NCI-H187 (cell line): Measurements from ENCODE around the gene ADAMTSL2.

Source experiments
- DNase-seq, 2 experiments: peaks; one replicate each; lab custom pipeline; 2025; lab: John Stamatoyannopoulos, UW

Gene ADAMTSL2

DNA sequence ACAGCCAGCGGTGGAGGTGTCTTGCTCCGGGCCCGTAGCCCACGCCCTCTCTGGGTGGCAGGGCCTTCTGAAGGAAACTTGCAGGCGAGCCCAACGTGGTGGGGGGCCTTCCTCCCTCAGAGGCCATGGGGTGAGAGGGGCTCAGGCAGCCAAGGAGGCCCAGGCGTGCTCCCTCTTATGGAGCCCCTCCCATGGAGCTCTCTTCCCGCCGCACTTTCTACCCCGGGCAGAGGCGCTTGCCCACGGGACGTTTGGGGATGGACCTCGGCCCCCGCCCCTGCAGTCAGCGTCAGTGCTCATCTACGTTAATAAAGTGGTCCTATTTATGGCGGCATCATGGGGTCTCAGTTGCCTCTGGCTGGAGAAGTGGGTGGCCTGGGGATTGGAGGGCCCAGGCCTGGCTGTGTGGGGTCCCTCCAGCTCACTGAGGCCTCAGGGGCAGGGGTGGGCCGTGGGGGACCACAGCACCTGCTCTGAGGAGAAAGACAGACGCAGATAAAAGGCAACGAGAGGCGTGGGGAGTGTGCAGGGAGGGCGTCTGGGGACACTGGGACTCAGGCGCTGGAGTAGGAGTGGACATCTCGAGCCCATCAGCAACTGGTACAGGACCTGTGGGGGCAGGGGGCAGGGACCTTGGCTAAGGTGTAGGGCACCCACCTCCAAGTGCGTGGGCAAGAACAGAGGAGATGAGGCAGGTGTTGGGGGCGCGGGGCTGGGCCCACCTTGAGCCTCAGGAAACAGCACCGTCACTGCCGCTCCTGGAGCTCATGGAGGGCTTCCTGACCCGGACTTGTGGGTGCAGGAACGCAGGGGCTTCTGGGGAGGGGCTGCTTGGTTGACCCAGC lies 40.9 kb downstream of the ADAMTSL2 start:
- DNase-seq, result no peak

DNA sequence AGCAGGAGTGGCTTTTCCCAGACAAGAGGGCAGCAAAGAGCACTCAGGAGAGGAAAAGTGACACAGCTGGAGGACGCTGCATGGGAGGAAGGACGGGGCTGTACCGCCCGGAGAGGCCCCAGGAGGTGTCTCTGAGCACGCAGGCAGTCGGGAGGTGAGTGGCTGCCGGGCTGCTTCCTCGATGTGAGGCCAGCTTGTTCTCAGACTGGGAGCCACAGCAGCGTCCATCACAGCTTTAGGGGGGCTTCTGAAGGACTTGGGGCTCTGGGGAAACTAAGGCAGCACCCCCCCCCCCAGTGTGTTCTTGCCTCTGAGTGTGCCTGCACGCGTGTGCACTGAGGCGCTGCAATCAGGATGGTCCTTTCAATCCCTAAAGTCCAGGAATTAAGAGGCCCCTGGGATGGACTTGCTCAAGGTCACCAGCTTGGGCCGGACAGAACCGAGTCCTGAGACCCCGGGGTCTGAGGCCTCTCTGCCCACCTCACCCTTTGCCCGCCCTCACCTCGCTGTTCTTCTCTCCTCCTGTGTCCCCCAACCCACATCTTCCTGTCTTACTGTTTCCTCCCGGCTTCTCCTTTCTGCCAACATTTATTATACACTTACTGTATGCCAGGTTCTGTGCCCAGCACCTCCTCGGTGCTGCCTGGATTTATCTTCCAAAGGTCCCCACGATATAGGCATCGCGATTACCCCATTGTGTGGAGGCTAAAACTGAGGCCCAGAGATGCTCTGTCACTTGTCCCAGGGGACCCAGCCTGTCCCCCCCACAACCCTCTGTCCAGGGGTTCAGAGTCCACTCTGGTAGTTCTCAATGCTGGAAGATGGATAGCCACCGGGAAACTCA lies 41.7 kb downstream of the ADAMTSL2 start:
- no peak for DNase-seq

DNA sequence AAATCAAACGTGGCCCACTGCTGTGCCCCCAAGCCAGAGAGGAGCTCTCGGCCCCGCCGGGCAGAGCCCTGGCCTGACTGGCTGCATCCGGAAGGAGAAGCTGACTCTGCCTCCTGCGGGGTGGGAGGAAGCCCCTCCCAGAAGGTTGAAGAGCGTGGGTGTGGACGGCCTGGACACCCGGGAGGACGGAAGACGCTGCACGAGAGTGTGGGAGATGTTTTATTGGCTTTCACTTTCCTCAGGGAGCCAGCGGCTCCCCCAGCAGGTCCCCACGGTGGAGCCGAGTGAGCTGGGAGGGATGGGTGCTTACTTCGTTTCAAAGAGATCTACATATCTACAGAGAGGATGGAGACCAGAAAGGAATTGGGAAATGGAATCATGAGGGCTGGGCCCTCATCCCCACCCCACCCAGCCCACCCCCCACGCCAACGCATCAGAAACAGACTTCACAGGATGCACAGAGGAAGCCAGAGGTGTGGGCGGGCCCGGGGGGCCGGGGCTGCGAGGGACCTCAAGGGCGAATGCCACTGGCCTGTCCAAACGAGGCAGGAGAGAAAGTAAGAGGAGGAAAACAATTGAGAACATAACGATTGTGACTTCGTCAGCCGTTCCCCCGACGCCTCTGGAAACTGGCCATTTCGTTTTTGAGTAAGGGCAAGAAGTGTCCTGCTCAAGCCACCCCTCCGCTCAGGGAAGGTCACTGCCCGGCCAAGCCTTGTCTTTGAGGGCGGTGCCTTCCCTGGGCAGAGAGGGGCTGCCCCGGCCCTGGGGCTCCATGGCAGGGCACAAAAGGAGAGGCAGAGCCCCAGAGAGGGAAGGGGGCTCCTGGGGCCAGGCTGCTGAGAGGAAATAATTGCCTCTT lies 42.6 kb downstream of the ADAMTSL2 start:
- DNase-seq, result no peak

DNA sequence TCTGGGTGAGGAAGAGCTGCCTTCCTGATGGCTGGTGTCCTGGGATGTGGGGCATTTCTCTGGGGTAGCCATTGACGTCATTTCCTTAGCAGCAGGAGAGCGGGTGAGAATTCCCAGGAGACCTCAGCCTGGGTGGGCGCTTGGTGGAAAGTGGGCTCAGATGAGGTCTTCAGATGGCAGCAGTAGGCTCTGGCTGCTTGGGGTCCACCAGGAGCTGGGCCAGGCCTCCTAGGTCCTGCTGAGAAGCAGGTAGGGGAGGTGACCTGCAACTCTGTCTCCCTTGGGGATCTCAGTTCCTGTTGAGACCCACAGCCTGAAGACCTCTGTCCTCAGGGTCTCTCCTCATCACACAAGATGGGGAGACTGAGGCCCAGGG lies 43.2 kb downstream of the ADAMTSL2 start:
- no peak for DNase-seq

DNA sequence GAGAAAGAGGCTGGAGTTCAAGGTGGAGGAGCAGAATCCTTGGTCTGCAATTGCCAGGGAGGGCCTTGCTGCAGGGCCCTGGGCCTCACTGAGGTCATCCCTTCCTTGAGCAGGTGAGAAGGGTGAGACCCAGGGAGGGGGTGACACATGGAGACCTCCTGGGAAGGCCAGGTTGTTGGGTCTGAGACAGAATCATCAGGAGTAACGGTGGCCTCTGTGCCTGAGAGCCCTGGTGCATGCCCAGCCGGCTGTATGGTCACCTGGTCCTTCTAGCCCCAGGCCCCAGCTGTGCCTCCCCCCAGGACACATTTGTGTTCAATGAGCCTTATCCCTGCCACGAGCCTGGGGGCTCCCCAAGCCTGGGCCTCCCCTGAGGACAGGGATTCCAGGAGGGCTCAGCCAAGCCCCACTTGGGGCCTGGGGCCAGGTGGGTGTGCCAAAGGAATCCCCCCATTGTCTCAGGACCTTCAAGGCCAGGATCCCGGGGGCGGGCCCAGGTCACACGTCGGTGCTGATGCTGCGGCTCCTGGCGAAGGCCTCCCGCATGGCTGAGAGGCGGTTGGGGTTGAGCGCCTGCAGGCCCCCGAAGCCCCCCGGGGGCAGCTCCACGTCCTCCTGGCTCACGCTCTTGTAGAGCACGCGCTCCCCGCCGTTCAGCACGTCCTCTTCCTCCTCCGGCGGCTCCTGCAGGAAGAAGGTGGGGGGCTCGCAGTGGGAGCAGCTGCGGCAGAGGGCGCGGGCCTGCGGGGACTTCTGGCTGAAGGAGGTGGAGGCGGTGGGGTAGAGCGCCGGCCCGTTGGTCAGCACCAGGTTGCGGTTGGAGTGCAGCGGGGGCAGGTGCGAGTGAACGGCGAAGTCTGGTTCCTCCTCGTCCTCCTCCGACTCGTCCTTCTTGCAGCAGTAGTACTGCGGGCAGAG lies 44.3 kb downstream of the ADAMTSL2 start:
- DNase-seq, result no peak

DNA sequence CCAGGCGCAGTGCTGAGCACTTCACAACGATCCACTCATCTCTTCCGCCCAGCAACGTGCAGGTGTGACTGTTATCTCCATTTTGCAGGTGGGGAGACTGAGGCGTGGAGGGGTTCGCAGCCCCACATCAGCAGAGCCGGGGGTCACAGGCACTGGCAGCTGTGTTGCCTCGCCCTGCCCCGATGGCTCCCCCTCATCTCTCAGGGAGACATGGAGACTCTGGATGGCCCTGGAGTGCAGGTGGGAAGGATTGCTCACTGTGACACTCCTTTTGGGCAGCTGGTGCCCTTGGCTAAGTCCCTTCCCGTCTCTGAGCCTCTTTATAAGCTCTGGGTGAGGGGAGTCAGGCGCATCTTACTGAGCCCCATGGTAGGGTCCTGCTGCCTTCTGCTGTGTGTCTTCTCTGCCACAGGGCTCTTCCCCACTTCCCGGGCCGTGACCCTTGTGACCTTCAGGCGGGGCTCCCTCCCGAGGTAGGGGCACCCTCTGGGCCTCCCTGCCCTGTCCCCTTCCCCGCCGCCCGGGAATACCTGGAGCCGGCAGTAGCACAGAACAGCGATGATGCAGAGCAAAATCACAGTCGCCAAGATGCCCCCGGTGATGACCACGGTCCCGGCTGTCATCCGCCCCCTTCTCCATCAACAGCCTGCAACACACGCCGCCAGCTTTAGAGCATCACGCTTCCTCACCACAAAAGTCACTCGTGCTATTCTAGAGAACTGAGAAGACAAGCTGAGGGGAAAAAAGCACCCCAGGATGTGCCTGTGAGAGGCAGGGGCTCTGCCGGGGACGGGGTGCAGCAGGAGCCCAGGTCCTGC lies 45.3 kb downstream of the ADAMTSL2 start:
- no peak for DNase-seq

- no peak for DNase-seq
Observed at GRCh38 chr9:133580419-133580738, 45.9 kb downstream of the ADAMTSL2 start.

DNA sequence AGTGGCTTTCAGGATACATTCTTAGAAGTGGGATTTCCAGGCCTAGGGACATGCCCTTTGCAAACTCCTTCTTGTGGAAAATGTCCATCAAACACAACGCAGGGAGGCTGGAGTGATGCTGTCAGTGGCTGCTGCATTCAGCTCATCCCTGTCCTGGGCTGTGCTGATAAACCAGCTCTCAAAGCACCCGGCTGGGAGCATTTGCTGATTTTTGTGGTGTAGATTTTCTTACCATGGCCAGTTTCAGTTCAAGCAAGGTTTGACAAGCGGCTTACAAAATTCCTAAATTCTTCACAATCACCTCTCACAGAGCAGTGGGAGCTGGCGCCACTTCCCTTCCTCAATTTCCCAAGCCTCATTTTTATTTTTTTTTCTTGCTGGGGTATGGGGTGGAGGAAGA lies 46.5 kb downstream of the ADAMTSL2 start:
- DNase-seq, result no peak

GRCh38 chr9:133581513-133582343 lies 47.2 kb downstream of the ADAMTSL2 start:
- no peak for DNase-seq

DNA sequence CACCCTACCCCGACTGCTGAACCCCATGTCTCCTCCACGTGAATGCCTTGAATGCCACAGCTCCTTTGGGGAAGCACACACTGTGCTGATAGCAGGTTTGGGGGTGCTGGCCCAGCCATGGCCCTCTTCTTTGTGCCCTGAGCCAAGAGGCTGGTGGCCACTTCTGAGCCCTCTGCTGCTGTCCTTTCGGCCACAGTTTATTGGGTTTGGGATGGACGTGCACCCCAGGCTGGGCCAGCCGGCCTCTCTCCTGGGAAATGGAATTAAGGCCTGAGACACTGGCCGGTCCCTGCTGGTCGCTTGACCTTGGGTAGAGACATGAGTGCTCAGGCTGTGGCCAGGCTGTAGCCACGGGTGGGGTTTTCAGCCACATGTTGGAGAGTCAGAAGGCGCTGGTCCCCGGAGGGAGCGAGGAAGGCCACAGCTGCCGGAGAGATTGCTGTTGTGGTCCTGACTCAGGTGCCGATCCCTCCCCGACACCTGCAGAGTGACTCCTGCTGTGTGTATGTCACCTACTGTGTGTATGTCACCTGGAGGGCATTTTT lies 48.1 kb downstream of the ADAMTSL2 start:
- no peak for DNase-seq

- DNase-seq, result no peak
Observed at GRCh38 chr9:133583111-133583510, 48.6 kb downstream of the ADAMTSL2 start.

- no peak for DNase-seq
Observed at GRCh38 chr9:133583586-133583985, 49.1 kb downstream of the ADAMTSL2 start.

GRCh38 chr9:133584167-133584558 lies 49.7 kb downstream of the ADAMTSL2 start:
- DNase-seq, result no peak

DNA sequence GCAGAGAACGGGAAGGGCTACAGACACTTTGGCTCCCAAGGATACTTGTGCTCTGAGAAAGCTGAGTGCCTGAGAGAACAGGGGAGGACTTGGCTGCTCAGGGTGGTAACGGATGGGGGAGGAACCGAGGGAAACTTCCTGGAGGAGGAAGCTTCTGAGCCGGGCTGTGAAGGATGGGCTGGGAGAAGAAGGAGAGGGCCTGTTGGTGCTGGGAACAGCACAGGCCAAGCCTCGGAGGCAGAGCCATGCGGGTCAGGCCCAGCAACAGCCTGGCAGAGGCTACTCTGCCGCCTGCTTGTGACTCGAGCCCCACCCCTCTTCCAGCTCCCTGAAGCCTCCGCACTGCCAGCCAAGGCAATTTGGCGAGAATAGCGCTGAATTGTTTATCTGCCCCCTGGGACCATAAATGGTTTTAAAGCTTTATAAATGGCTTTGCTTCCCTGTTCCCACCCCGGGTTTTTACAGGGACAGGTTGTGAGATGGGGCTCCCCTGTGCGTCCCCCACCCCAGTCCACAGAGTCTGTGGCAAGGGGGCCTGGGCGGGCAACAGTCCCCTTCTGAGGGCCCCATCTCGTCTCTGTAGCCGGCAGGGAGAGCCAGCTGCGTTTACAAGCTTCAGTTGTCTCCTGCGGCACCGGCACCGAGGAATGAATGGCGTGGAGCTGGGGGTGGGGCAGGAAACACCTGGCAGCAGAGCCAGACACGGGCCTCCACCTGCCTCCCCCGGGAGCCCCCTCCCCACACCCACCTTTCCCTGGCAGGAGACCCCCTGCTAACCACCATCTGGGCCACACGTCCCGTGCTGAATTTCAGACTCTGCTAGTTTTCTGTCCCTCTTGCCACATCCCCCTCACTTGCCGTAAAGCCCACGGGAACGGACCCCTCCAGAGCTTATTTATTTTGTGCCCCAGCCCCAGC lies 50.3 kb downstream of the ADAMTSL2 start:
- peak; percentile 71 to 89 for DNase-seq

DNA sequence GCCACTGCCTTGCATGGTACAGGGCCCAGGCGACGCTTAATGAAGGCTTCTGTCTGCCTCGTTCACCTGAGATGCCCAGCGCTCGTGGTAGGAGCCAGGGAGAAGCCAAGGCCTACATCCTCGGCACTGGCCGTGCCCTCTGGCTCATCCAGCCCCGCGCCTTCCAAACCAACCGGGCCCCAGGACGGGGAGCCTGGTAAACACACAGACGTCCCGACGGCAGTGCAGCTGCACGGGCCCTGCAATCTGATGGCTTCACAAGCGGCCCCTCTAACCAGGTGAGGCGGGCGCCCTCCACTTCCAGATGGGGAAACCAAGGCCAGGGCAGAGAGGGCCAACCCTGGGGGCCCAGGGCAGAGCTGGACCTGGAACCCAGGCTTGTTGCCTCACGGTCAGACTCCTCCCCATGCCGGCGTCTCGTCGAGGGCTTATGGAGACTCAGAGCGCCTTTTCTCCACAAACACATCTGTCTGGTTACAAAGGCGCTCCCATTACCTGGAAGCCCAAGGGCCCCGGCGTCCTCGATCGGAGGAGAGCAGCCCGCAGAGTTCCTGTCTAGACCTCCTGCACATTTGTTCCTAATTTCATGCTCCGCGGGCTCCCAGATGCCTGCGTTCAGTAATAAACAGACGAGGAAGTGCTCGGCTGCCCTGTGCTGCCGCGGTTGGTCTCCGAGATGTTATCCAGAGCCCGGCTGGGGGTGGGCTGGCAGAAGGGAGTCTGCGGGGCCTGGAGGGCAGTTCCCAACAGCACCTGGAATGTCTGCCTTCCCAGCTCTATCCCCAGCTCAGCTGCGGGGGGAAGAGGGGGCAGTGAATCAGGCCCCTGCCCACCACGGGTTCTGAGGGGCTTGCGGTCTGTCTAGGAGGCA lies 51.2 kb downstream of the ADAMTSL2 start:
- DNase-seq, result no peak

DNA sequence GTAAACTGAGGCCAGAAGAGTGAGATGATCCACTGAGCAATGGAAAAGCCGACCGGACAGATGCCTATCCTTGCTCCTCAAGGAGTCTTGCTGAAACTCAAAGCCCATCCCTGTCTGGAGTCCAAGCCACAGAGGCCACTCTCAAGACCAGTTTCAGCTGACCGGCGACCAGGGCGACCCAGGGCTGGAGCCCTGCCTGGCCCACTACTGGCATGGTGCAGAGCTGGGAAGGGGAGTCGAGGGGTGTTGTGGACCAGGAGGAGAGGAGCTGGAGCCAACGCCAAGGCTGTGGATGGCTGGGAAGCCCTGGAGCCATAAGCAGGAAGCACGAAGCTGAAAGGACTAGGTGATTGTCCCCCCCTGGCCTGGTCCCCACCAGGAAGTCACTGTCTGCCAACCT lies 52.5 kb downstream of the ADAMTSL2 start:
- DNase-seq, result no peak

DNA sequence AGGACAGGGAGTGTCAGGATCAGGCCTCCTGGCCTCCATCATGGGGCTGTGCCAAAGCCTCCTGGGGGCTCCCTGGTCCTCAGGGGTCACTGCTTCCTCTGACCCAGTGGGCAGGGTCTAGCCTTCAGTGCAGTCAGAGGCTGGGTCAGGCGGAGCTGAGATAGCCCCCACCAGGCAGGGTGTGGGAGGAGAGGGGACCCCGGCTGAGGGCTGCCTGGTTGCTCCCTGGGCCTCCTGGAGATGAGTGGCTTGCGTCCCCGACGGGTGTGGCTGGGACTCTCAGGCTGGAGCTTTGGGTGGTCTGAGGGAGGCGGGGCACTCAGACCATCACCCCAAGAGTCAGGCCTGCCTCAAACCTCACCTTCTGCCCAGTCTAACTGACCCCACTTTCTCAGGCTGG lies 53.0 kb downstream of the ADAMTSL2 start:
- DNase-seq, result no peak
